GM19099 (cell line): ENCODE results near the gene C3orf22.

Experiments used
- POLR2A ChIP-seq: IDR thresholded peaks from 3 replicates; pipeline ENCODE4 v1.6.1; 2011; ENCODE audit warnings: low read depth; ENCODE audit not compliant: insufficient read length; ENCODE audit errors: extremely low read depth

C3orf22 gene

GRCh38 chr3:126558336-126559071 is at the start of gene C3orf22:
TSS of gene C3orf22 (minus strand) at chr3:126558932. CDS start at chr3:126553390, 5,542 bp downstream.
- TF ChIP-seq POLR2A = no peak

DNA sequence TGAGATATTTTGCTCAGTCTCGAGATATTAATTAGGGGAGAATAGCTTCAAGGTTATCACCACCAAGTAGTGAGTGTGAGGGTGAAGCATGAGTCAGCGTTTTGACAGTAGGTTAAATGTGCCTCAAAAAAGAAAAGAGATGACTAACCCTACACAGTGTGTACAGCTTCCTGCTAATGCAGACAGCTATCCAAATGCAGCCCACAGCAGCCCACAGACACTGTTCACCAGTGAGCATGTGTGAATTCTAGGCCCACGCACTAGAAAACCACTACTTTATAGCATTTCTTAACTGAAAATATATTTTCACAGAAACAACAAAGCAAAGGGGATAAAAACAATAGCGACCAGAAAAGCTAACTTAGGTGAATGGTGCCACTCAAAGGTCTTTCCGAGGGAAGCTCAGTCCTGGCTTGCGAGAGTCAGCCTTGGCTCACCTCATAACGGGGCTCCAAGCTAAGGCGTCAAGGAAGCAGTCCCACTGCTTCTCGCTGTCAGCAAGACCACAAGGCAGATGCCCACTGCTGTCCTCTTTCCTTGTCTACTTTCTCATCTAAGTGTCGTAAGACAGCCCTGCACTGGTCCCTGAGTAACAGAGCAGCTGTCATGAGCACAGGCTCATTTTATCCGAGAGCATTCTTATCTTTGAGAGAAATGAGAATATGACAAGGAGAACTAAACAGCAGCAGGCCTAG is 48.6 kb upstream of the C3orf22 start:
- TF ChIP-seq POLR2A = no peak

DNA sequence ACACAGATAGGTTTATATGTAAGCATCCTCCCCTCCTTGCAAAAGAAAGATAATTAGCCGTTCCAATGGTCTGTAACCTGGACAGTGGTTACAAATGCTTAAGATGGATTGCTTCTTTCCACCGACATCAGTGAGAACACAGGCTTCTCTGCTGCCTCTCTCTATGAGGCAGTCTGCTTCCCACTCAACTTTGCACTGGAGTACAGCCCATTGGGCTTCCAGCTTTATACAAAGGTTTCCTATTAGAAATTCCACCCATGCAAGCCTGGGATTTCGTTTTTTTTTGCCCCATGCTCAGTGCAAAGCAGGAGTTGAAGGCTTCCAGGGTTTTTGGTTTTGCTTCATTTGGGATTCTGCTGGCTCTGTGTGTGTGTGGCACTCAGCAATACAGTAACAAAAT is 47.3 kb upstream of the C3orf22 start:
- TF ChIP-seq POLR2A = no peak

DNA sequence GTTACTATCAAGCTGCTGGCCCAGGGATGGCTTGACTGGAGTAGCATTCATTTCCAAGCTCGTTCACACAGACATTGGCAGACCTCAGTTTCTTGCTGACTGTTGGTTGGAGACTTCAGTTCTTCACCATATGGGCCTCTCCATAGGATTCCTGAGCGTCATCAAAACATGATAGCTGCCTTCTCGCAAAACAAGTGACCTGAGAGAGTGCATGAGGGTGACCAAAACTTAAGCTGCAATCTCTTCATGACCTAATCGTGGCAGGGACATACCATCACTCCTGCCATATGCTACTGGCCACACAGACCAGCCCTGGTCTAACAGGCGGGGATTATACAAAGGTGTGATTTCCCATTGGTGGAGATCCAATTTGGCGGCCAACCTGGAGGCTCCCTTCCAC is 46.0 kb upstream of the C3orf22 start:
- no peak for TF ChIP-seq POLR2A

DNA sequence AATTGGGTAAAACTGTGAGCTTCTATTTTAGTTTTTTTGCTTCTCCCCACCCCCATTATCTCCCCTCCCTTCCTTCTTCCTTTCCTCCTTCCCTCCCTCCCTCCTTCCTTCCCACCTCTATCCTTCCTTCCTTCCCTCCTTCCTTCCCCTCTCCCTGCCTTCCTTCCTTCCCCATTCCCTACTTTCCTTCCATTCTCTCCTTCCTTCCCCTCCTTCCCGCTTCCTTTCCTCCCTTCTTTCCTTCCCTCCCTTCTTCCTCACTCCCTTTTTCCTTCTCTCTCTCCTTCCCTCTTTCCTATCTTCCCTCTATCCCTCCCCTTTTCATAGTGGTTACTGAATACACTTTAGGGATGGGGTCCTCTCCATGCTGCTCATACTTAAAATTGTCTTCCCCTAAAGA is 40.4 kb upstream of the C3orf22 start:
- TF ChIP-seq POLR2A = no peak

GRCh38 chr3:126582311-126582710 is 23.6 kb upstream of the C3orf22 start:
- no peak for TF ChIP-seq POLR2A

GRCh38 chr3:126581569-126581968 is 22.8 kb upstream of the C3orf22 start:
- no peak for TF ChIP-seq POLR2A

DNA sequence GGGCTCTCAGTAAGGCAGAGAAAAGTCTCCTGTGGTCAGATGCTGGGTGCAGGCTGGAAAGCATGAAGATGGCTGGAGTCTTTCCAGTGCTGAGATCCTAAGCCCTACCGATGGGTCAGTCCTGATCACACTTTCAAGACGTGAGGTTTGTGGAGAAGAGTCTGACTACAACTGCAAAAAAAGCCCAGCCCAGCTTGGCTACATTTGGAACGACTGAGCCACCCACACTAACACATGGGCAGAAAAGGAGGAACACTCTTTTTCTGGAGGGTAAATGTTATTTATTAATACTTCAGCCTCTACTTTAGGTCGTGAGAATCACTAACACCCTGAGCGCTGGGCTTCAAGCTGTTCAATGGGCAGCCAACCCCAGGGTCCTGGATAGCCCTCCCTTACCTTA is 22.0 kb upstream of the C3orf22 start:
- TF ChIP-seq POLR2A = no peak

- no peak for TF ChIP-seq POLR2A
Observed at GRCh38 chr3:126578702-126579101, 20.0 kb upstream of the C3orf22 start.

DNA sequence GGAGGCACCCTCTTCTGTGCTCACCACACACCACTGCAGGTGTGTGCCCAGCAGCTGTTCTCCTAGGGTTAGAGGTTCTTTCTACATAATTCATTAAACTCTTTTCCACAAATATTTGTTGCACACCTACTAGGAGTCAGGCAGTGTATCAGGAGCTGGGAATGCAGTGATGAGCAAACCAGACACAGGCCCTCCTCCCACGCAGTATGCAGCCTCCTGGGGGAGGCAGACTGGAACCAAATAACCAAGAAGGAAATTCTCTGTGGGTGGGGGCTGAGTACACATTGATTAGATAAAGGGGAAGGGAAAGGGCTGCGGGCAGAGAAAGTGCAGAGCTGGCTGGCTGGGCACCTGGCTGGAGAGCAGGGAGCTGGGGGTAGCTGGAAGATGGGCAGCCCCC is 18.5 kb upstream of the C3orf22 start:
- no peak for TF ChIP-seq POLR2A

DNA sequence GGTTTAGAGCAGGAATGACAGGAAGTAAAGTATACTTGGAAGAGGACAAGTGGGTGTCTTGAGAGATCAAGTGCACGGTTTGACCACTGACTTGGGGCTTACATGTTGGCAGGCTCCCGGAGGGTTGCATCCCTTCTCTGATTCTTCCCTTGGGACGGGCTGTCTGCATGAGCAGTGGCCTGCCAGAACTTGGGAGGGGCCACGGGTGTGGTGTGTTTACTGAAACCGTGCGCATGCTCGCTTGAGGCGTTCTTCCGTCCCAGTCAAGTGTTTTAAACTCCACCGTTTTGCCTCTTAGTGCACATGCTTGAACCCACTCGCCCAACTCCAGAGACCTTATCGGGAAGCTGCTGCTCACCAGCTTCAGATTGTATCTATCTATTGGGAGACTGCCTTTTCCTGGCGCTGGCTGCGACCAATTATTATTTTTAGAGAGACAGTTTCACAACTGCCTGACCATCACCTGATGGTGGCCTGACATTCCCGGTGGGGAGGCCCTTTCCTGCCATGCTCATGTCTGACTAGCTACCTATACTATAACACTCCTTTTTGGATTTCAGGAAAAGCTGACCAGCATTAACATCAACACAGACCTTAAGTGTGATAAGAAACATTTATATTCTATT is 14.9 kb upstream of the C3orf22 start:
- no peak for TF ChIP-seq POLR2A

GRCh38 chr3:126571078-126571477 is 12.3 kb upstream of the C3orf22 start:
- TF ChIP-seq POLR2A = no peak

DNA sequence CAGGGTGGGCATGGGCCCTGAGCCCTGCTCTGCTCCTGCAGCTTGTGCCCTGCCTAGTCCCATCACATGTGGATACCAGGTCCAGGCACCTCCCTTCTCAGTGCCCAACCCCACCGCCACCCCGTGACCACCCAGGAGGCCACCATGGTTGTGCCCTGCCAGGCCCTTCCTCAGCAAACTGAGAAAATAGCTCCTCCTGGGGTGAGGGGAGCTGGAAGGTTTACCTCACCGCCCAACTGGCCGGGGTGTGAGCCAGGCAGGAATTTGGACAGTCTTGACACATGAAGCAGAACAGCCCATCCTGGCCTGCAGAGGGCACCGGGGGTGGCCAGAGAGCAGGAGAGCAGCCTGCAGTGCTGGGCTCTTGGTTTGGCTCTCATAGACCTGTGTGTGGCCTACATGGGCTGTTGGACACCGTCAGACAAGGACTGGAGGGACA is 11.4 kb upstream of the C3orf22 start:
- no peak for TF ChIP-seq POLR2A

GRCh38 chr3:126569390-126569975 is 10.8 kb upstream of the C3orf22 start:
- no peak for TF ChIP-seq POLR2A

GRCh38 chr3:126568776-126569342 is 10.1 kb upstream of the C3orf22 start:
- TF ChIP-seq POLR2A = no peak

GRCh38 chr3:126567696-126568438 is 9.1 kb upstream of the C3orf22 start:
- no peak for TF ChIP-seq POLR2A
